Duodenal mucosa (tissue), 2 donors: ENCODE measurements around the gene CEP85.

Experiments
- H3K27ac ChIP-seq: one replicate; pipeline ENCODE4 v1.7.0; 2013; ENCODE audit warnings: low read depth, low read length
- H3K27me3 ChIP-seq, 2 donors: one replicate each; pipeline ENCODE4 v1.7.0; 2013; ENCODE audit warnings: low read length in 2 of 2, control low read depth in 1 of 2; ENCODE audit not compliant: insufficient read depth in 2 of 2, control insufficient read depth in 1 of 2
- H3K36me3 ChIP-seq, 2 donors: one replicate each; pipeline ENCODE4 v1.7.0; 2013; ENCODE audit warnings: low read length in 2 of 2, control low read depth in 1 of 2; ENCODE audit not compliant: insufficient read depth in 2 of 2, control insufficient read depth in 1 of 2
- H3K4me1 ChIP-seq, 2 donors: one replicate each; pipeline ENCODE4 v1.7.0; 2013; ENCODE audit warnings: low read length in 2 of 2, control low read depth in 1 of 2; ENCODE audit not compliant: insufficient read depth in 2 of 2, control insufficient read depth in 1 of 2
- H3K4me3 ChIP-seq, 2 donors: one replicate each; pipeline ENCODE4 v1.7.0; 2013; ENCODE audit warnings: low read length in 2 of 2, low read depth in 1 of 2
- H3K9ac ChIP-seq, 2 donors: one replicate each; pipeline ENCODE4 v1.7.0; 2013; ENCODE audit warnings: low read length in 2 of 2, low read depth in 1 of 2
- H3K9me3 ChIP-seq, 2 donors: one replicate each; pipeline ENCODE4 v1.7.0; 2013; ENCODE audit warnings: low read length in 2 of 2, control low read depth in 1 of 2; ENCODE audit not compliant: control insufficient read depth in 1 of 2

Gene CEP85

GRCh38 chr1:26275580-26276431 is 41.8 kb downstream of the CEP85 start:
- Histone ChIP-seq H3K4me1 (peaks cover 44 to 52% of the 10 kb centered on the region in 2 donors), H3K36me3 (peaks cover 7 to 21% of the 10 kb centered on the region in 2 donors), H3K27me3 (no peaks in the 10 kb centered on the region), H3K27ac (peak overlapping the region; percentile 49), H3K9ac (peak overlapping the region; percentile 35 to 39), H3K4me3 (peak overlapping the region in 1 of 2 donors; percentile 0), H3K9me3 (no peaks in the 10 kb centered on the region)

- peak overlapping the region in 1 of 2 donors; percentile 55 for H3K9ac ChIP-seq
- no peaks in the 10 kb centered on the region for H3K27me3 ChIP-seq
- peaks cover 49 to 58% of the 10 kb centered on the region in 2 donors for H3K4me1 ChIP-seq
- peaks cover 7 to 17% of the 10 kb centered on the region in 2 donors for H3K36me3 ChIP-seq
- peak overlapping the region; percentile 49 for H3K27ac ChIP-seq
- no peaks in the 10 kb centered on the region for H3K9me3 ChIP-seq
- peak overlapping the region in 1 of 2 donors; percentile 0 for H3K4me3 ChIP-seq
Measured at GRCh38 chr1:26276432-26276838, 42.4 kb downstream of the CEP85 start.

- peak overlapping the region; percentile 65 for H3K27ac ChIP-seq
- H3K27me3 ChIP-seq, result no peaks in the 10 kb centered on the region
- peaks cover 49 to 63% of the 10 kb centered on the region in 2 donors for H3K4me1 ChIP-seq
- peak overlapping the region; percentile 38 to 55 for H3K9ac ChIP-seq
- H3K9me3 ChIP-seq, result no peaks in the 10 kb centered on the region
- H3K36me3 ChIP-seq, result peaks cover 0 to 15% of the 10 kb centered on the region in 2 donors
- peak overlapping the region; percentile 12 to 20 for H3K4me3 ChIP-seq
Measured at GRCh38 chr1:26277261-26277661, 43.3 kb downstream of the CEP85 start.

- Histone ChIP-seq H3K27me3 (no peaks in the 10 kb centered on the region), H3K27ac (peak overlapping the region; percentile 65), H3K9me3 (no peaks in the 10 kb centered on the region), H3K9ac (peak overlapping the region; percentile 38 to 55), H3K4me3 (peak overlapping the region in 1 of 2 donors; percentile 20), H3K4me1 (peaks cover 49 to 63% of the 10 kb centered on the region in 2 donors), H3K36me3 (peaks cover 0 to 18% of the 10 kb centered on the region in 2 donors)
Measured at GRCh38 chr1:26277719-26278118, 43.7 kb downstream of the CEP85 start.

- Histone ChIP-seq H3K4me1 (peaks cover 49 to 63% of the 10 kb centered on the region in 2 donors), H3K27me3 (no peaks in the 10 kb centered on the region), H3K9ac (peak overlapping the region; percentile 81 to 82)
Measured at GRCh38 chr1:26278303-26278702, 44.3 kb downstream of the CEP85 start.

GRCh38 chr1:26278724-26279455 is 44.9 kb downstream of the CEP85 start:
- Histone ChIP-seq H3K36me3 (peaks cover 0 to 13% of the 10 kb centered on the region in 2 donors), H3K4me1 (peaks cover 49 to 63% of the 10 kb centered on the region in 2 donors), H3K27ac (peak overlapping the region; percentile 83), H3K4me3 (peak overlapping the region; percentile 74 to 75), H3K9me3 (no peaks in the 10 kb centered on the region), H3K9ac (peak overlapping the region; percentile 81 to 82), H3K27me3 (no peaks in the 10 kb centered on the region)

More at GRCh38 chr1:26278303-26278702, 44.3 kb downstream of the CEP85 start:
- no peak overlapping the region for H3K4me3 ChIP-seq
- no peaks in the 10 kb centered on the region for H3K9me3 ChIP-seq
- H3K36me3 ChIP-seq, result peaks cover 0 to 13% of the 10 kb centered on the region in 2 donors
- peak overlapping the region; percentile 65 for H3K27ac ChIP-seq

GRCh38 chr1:26279456-26280332 is 45.7 kb downstream of the CEP85 start, which contains the start of gene SH3BGRL3:
TSS of gene SH3BGRL3 (plus strand) at chr1:26280086. CDS start at chr1:26280156, 70 bp downstream.
- H3K4me1 ChIP-seq, result peaks cover 55 to 70% of the 10 kb centered on the region in 2 donors
- H3K27me3 ChIP-seq, result no peaks in the 10 kb centered on the region
- peak within 1 kb of the TSS; percentile 83 for H3K27ac ChIP-seq
- H3K9me3 ChIP-seq, result no peaks in the 10 kb centered on the region
- peak within 1 kb of the TSS; percentile 82 to 83 for H3K9ac ChIP-seq
- H3K4me3 ChIP-seq, result peak within 1 kb of the TSS; percentile 74 to 75
- H3K36me3 ChIP-seq, result peaks cover 0 to 12% of the 10 kb centered on the region in 2 donors

- Histone ChIP-seq H3K36me3 (peaks cover 0 to 9% of the 10 kb centered on the region in 2 donors), H3K4me3 (peak overlapping the region; percentile 74 to 75), H3K4me1 (peaks cover 59 to 74% of the 10 kb centered on the region in 2 donors), H3K27ac (peak overlapping the region; percentile 83), H3K9me3 (no peaks in the 10 kb centered on the region), H3K27me3 (no peaks in the 10 kb centered on the region), H3K9ac (peak overlapping the region; percentile 82 to 83)
Measured at GRCh38 chr1:26280333-26281042, 46.5 kb downstream of the CEP85 start.
